Measurements from ENCODE around the gene ZSWIM5.
"Not testable (repeated sequence)": the region's sequence is repeated elsewhere in the genome, so short reads cannot be mapped to it uniquely, and the experiment has no call there.

Gene ZSWIM5

GRCh38 chr1:45172005-45172404, 34.4 kb downstream of the ZSWIM5 start:
- no peak overlapping the region for H3K4me3 ChIP-seq (ENCODE audit: severe bottlenecking)
- no peak overlapping the region for H3K27ac ChIP-seq (ENCODE audit: poor library complexity, severe bottlenecking)
- H3K9me3 ChIP-seq (ENCODE audit: severe bottlenecking), result no peaks in the 10 kb centered on the region
- ATAC-seq (ENCODE audit: low read depth) (peak; percentile 65), DNase-seq (ENCODE audit: low spot score) (no peak)
- H3K27me3 ChIP-seq (ENCODE audit: insufficient read depth, poor library complexity, severe bottlenecking), result peaks cover 20% of the 10 kb centered on the region
- TF ChIP-seq, protein P1, sequence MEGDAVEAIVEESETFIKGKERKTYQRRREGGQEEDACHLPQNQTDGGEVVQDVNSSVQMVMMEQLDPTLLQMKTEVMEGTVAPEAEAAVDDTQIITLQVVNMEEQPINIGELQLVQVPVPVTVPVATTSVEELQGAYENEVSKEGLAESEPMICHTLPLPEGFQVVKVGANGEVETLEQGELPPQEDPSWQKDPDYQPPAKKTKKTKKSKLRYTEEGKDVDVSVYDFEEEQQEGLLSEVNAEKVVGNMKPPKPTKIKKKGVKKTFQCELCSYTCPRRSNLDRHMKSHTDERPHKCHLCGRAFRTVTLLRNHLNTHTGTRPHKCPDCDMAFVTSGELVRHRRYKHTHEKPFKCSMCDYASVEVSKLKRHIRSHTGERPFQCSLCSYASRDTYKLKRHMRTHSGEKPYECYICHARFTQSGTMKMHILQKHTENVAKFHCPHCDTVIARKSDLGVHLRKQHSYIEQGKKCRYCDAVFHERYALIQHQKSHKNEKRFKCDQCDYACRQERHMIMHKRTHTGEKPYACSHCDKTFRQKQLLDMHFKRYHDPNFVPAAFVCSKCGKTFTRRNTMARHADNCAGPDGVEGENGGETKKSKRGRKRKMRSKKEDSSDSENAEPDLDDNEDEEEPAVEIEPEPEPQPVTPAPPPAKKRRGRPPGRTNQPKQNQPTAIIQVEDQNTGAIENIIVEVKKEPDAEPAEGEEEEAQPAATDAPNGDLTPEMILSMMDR (IDR thresholded peaks at IDR 0.05; ENCODE audit: poor library complexity, severe bottlenecking), result no peak
- no peaks in the 10 kb centered on the region for H3K36me3 ChIP-seq (ENCODE audit: low read depth)
- H3K4me1 ChIP-seq (ENCODE audit: insufficient read depth, poor library complexity, severe bottlenecking), result peaks cover 3% of the 10 kb centered on the region

- no peaks in the 10 kb centered on the region for H3K36me3 ChIP-seq (ENCODE audit: low read depth)
- no peak overlapping the region for H3K27ac ChIP-seq (ENCODE audit: poor library complexity, severe bottlenecking)
- no peak overlapping the region for H3K4me3 ChIP-seq (ENCODE audit: severe bottlenecking)
- TF ChIP-seq, protein P1 (IDR thresholded peaks at IDR 0.05; ENCODE audit: poor library complexity, severe bottlenecking), result no peak
- peaks cover 20% of the 10 kb centered on the region for H3K27me3 ChIP-seq (ENCODE audit: insufficient read depth, poor library complexity, severe bottlenecking)
- H3K4me1 ChIP-seq (ENCODE audit: insufficient read depth, poor library complexity, severe bottlenecking), result peaks cover 3% of the 10 kb centered on the region
- ATAC-seq (ENCODE audit: low read depth) (no peak), DNase-seq (ENCODE audit: low spot score) (no peak)
- no peaks in the 10 kb centered on the region for H3K9me3 ChIP-seq (ENCODE audit: severe bottlenecking)
Measured at GRCh38 chr1:45171575-45171974, 34.8 kb downstream of the ZSWIM5 start.

GRCh38 chr1:45170151-45170742, 36.2 kb downstream of the ZSWIM5 start:
- TF ChIP-seq, protein P1 (IDR thresholded peaks at IDR 0.05; ENCODE audit: poor library complexity, severe bottlenecking), result no peak
- Histone ChIP-seq H3K9me3 (ENCODE audit: severe bottlenecking) (no peaks in the 10 kb centered on the region), H3K4me3 (ENCODE audit: severe bottlenecking) (no peak overlapping the region), H3K36me3 (ENCODE audit: low read depth) (no peaks in the 10 kb centered on the region), H3K4me1 (ENCODE audit: insufficient read depth, poor library complexity, severe bottlenecking) (peaks cover 3% of the 10 kb centered on the region), H3K27ac (ENCODE audit: poor library complexity, severe bottlenecking) (no peak overlapping the region), H3K27me3 (ENCODE audit: insufficient read depth, poor library complexity, severe bottlenecking) (peaks cover 20% of the 10 kb centered on the region)
- ATAC-seq (ENCODE audit: low read depth) (no peak), DNase-seq (ENCODE audit: low spot score) (no peak)

DNA sequence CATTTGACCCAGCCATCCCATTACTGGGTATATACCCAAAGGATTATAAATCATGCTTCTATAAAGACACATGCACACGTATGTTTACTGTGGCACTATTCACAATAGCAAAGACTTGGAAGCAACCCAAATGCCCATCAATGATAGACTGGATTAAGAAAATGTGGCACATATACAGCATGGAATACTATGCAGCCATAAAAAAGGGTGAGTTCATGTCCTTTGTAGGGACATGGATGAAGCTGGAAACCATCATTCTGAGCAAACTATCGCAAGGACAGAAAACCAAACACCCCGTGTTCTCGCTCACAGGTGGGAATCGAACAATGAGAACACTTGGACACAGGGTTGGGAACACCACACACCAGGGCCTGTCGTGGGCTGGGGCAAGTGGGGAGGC, 38.5 kb downstream of the ZSWIM5 start:
- not testable (repeated sequence) for H3K9me3 ChIP-seq (ENCODE audit: severe bottlenecking); H3K36me3 ChIP-seq (ENCODE audit: low read depth); H3K27ac ChIP-seq (ENCODE audit: poor library complexity, severe bottlenecking); H3K4me3 ChIP-seq (ENCODE audit: severe bottlenecking); H3K4me1 ChIP-seq (ENCODE audit: insufficient read depth, poor library complexity, severe bottlenecking); ATAC-seq (ENCODE audit: low read depth); DNase-seq (ENCODE audit: low spot score)
- H3K27me3 ChIP-seq (ENCODE audit: insufficient read depth, poor library complexity, severe bottlenecking), result peaks cover 20% of the 10 kb centered on the region

DNA sequence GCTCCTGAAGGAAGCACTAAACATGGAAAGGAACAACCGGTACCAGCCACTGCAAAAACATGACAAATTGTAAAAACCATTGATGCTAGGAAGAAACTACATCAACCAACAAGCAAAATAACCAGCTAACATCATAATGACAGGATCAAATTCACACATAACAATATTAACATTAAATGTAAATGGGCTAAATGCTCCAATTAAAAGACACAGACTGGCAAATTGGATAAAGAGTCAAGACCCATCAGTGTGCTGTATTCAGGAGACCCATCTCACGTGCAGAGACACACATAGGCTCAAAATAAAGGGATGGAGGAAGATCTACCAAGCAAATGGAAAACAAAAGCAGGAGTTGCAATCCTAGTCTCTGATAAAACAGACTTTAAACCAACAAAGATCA, 42.1 kb downstream of the ZSWIM5 start:
- not testable (repeated sequence) for H3K27ac ChIP-seq (ENCODE audit: poor library complexity, severe bottlenecking)

DNA sequence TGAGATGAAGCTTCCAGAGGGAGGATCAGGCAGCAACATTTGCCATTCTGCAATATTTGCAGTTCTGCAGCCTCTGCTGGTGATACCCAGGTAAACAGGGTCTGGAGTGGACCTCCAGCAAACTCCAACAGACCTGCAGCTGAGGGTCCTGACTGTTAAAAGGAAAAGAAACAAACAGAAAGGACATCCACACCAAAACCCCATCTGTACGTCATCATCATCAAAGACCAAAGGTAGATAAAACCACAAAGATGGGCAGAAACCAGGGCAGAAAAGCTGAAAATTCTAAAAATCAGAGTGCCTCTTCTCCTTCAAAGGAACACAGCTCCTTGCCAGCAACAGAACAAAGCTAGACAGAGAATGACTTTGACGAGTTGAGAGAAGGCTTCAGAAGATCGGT, 43.3 kb downstream of the ZSWIM5 start:
- not testable (repeated sequence) for H3K36me3 ChIP-seq (ENCODE audit: low read depth); H3K27ac ChIP-seq (ENCODE audit: poor library complexity, severe bottlenecking); ATAC-seq (ENCODE audit: low read depth); H3K27me3 ChIP-seq (ENCODE audit: insufficient read depth, poor library complexity, severe bottlenecking); H3K9me3 ChIP-seq (ENCODE audit: severe bottlenecking); H3K4me1 ChIP-seq (ENCODE audit: insufficient read depth, poor library complexity, severe bottlenecking); H3K4me3 ChIP-seq (ENCODE audit: severe bottlenecking); DNase-seq (ENCODE audit: low spot score)

More for the DNA sequence above, 42.1 kb downstream of the ZSWIM5 start:
- not testable (repeated sequence) for DNase-seq (ENCODE audit: low spot score); H3K36me3 ChIP-seq (ENCODE audit: low read depth); H3K27me3 ChIP-seq (ENCODE audit: insufficient read depth, poor library complexity, severe bottlenecking); H3K4me1 ChIP-seq (ENCODE audit: insufficient read depth, poor library complexity, severe bottlenecking); ATAC-seq (ENCODE audit: low read depth); H3K4me3 ChIP-seq (ENCODE audit: severe bottlenecking); H3K9me3 ChIP-seq (ENCODE audit: severe bottlenecking)

GRCh38 chr1:45162041-45163035, 44.1 kb downstream of the ZSWIM5 start:
- ATAC-seq (ENCODE audit: low read depth); H3K4me3 ChIP-seq (ENCODE audit: severe bottlenecking); H3K4me1 ChIP-seq (ENCODE audit: insufficient read depth, poor library complexity, severe bottlenecking); H3K9me3 ChIP-seq (ENCODE audit: severe bottlenecking); H3K36me3 ChIP-seq (ENCODE audit: low read depth); H3K27me3 ChIP-seq (ENCODE audit: insufficient read depth, poor library complexity, severe bottlenecking); H3K27ac ChIP-seq (ENCODE audit: poor library complexity, severe bottlenecking); DNase-seq (ENCODE audit: low spot score): not testable (repeated sequence)

Measured in RWPE2 (cell line).